ENCODE data around the gene PPFIA2.
A peak's percentile ranks its signal among the peaks of the same experiment; 100 is the strongest.
"Not testable (repeated sequence)": the region's sequence is repeated elsewhere in the genome, so short reads cannot be mapped to it uniquely, and the experiment has no call there.

PPFIA2 gene

DNA sequence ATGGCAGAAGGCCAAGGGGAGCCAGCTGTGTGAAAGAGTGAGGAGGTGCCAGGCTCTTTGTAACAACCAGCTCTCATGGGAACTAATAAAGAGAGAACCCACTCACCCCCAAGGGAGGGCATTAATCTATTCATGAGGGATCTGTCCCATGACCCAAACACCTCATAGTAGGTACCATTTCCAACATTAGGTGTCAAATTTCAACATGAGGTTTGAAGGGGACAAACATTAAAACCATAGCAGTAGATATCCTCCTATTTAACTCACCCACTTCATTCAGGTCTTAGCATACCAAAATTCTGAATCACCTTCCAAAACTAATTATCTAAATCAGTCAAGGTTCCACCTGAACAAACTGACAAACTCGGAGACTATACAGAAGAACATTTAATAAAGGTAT is 75.3 kb downstream of the PPFIA2 start:
- intact Hi-C loops (cut with DNase I) = no loop called here
- DNase-seq = peak in 9 of 42 donors; percentile 9 to 49 (median 15)

DNA sequence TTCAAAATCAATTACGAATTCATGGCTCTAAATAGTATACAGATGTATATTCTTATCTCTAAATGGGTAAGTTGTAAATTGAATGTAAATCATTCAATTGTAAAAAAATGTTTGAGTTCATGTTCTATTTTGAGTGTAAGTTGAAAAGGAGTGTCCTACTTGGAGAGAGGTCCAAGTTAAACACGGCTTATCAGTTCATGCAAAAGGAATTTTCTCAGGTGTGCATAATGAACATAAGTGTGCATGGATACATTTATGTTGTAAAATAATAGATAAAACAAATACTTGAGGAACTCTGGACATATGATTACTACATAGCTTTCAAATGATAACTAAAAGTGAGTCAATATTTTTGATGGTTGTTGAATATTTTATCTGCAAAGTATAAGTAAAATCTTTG is 79.5 kb downstream of the PPFIA2 start:
- intact Hi-C loops (cut with DNase I) = no loop called here
- DNase-seq = no peak

DNA sequence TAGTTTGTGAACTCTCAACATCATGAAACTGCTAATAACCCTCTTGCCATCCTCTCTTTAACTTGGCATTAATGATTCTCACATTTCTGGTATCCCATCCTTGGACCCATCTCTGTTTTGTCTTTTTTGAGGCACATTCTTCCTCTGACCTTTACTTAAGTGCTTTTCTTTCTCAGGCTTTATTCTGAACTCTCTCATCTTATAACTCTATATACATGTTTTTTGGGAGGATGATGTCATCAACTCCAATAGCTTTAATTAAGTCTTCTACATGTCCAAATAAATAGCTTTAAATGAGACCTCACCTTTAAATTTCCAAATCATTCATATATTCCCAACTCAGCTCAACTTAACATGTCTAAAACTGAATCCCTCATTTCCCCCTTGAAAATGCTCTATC is 88.4 kb downstream of the PPFIA2 start:
- intact Hi-C loops (cut with DNase I) = no loop called here
- no peak for DNase-seq

DNA sequence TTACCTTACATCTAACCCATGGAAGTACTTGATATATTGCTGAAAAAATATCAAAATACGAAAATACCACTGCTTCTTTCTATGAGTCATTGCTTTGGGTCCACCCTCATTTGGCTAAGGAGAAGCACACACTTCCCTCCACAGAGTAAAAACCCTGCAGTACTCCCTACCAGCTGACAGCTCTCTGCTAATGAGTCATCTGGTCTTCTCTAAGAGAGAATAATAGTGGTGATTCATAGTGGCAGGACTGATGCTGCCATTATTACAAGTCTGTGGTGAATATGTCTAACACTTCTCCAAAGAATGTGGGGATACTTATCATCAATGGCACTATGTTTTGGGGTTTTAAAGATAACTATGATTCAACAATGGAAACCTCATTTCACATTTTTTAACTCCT is 90.7 kb downstream of the PPFIA2 start:
- intact Hi-C loops (cut with DNase I) = no loop called here
- DNase-seq = peak in 18 of 42 donors; percentile 5 to 77 (median 24)

DNA sequence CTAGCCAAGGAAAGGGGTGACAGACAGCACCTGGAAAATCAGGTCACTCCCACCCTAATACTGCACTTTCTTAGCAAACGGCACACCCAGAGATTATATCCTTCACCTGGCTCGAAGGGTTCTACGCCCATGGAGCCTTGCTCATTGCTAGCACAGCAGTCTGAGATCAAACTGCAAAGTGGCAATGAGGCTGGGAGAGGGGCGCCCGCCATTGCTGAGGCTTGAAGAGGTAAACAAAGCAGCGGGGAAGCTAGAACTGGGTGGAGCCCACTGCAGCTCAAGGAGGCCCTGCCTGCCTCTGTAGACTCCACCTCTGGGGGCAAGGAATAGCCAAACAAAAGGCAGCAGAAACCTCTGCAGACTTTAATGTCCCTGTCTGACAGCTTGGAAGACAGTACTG is 99.8 kb downstream of the PPFIA2 start:
- intact Hi-C loops (cut with DNase I) = not testable (repeated sequence)

DNA sequence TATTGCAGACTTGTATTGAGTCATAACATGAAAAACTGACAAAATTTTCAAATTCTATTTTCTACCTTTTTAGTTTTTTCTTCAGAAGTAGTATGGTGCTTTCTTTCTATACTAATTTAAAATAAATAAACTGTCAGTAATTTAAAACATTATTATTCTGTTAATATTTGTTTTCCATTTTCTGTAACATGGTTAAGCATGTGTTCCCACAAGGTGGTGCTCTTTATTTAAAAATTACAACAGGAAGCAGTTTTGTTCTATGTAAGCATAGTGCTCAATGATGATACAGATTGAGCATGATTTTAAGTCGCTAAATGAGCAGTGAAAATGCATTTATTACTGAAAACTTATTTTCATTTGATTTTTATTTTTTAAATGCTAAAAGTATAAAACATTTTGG is 114.6 kb downstream of the PPFIA2 start:
- peak in 2 of 42 donors; percentile 11 to 40 for DNase-seq
- intact Hi-C loops (cut with DNase I) = no loop called here

More for the DNA sequence above, 99.8 kb downstream of the PPFIA2 start:
- DNase-seq = not testable (repeated sequence)

DNA sequence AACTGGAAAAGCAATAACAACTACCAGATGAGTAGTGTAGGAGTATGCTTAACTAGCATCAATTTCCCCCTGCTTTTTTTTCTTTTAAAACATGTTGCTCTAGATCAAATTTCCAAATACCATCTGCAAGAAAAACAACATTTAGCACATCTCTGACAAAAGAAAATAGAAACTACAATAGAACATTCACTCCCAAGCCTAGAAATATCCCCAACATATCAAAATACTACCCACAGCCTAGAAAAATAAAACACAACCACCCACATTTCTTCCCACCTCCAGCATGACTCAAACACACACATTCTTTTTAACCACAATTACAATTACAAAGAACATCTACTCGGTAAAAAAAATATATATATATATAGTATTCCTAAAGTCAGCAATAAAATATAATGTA is 120.0 kb downstream of the PPFIA2 start:
- intact Hi-C loops (cut with DNase I) = no loop called here
- DNase-seq = no peak

DNA sequence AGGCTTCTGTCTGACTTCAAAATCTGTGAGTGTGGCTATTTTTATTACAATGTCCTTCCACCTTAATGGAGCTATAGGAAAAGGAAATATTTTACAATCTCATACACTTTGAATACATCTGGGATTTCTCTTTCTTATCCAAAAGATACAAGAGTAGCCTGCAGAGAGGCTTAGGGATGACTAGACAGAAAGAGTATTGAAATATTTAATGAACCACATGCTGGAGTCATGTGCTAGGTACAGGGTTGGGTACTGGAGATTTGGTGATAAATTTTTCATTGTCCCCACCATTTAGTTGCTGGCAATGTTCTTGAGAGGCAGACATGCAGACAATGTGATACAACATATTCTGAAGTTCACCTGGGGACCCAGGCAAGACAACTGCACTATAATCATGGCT is 126.0 kb downstream of the PPFIA2 start:
- no peak for DNase-seq
- intact Hi-C loops (cut with DNase I) = no loop called here

DNA sequence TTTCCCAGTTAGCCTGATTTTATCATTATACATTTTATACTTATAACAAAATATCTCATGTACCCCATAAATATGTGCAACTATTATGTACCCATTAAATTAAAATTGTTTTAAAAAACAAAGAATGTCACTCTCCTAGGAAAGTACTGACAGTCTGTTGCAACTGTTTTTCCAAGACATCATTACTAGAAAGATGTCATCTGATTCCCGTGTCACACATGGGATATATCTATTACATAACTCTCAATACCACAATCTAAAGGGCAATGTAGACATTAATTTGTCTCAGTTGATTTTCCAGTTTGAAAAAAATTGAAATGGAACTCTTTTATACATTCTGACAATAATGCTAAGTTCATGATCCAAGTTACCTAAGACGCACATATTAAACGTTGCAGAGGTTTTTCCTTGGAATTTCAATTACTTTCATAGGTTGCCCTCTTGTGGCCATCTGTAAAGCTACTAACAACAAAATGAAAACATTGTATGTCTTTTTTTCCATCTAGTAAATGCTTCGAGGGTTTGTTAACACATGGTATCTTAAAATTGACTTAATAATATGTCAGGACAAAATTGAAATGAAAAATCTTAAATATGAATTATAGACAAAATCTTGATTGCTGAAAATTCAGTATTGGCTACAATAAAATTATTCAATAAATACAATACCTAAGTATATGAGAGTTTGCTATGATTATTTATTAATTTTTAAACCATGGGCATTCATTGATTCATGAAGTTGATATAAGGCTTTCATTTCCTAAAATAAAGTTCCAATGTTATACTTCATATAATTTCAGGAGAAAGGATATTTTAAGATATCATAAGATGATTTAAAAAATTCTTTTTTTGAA is 131.6 kb downstream of the PPFIA2 start:
- intact Hi-C loops (cut with DNase I) = loop anchor here (10.0 kb wide), 2 partner anchors 173 to 293 kb away; no protein-coding TSS in a partner anchor

DNA sequence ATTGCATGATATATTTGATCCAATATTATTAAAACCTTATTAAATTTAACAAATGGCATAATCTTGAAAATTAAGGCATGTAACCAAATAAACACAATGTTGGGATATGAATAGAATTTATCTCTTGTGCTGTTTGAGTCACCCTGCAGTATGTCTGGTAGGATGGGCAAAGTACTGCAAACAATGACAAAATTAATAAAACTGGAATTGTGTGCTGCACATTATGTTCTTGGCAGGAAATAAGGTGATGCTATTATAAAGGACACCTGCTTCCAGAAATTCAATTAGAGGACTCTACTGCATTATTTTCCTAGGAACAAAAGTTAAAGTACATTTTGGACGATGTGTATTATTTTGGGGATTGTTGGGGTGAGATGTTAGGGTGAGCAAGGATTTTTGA is 132.7 kb downstream of the PPFIA2 start:
- intact Hi-C loops (cut with DNase I) = loop anchor here (10.0 kb wide), 2 partner anchors 172 to 292 kb away; no protein-coding TSS in a partner anchor
- no peak for DNase-seq

More for the DNA sequence above, 131.6 kb downstream of the PPFIA2 start:
- peak in 10 of 42 donors; percentile 15 to 69 (median 45) for DNase-seq

DNA sequence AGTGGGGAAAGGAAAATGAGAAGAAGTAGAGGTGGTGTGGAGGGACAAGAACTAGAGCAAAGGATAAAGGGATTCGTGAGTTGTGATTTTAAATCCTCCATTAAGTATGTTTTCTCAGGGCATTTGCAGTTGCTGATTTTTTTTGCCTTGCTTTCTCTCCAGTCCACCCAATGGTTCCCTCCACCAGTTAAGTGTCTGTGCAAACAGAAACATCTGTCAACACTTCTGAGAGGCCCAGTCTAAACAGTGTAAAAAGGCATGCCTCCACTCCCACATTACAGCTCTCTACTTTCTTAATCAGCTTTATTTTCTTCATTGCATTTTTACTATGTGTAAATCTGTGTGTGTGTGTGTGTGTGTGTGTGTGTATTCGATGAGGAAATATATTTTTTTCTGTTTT is 141.2 kb downstream of the PPFIA2 start:
- DNase-seq = no peak
- intact Hi-C loops (cut with DNase I) = no loop called here

DNA sequence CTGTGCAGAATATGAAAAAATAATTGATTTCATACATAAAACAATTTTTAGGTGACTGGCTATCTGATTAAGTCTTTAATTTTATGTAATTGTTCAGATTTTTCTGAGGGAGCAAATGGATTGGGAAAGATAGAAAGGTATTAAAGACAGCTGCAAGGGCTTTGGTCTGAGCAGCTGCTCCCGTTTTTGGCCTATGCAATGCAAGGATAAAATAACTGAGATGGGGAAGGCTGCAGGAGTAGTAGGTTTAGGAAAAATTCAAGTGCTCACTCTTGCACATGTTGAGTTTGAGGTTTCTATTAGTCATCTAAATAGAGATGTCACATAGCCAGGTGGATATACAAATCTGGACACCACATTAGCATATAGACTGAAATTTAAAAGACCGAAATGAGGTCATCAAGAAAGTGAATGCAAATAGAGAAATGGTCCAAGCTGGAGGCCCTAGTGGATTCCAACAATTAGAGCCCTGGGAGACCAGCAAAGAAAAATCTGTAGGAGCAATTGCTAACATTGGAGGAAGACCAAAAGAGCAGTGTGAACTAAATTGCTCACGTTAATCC is 144.0 kb downstream of the PPFIA2 start:
- intact Hi-C loops (cut with DNase I) = no loop called here
- no peak for DNase-seq

DNA sequence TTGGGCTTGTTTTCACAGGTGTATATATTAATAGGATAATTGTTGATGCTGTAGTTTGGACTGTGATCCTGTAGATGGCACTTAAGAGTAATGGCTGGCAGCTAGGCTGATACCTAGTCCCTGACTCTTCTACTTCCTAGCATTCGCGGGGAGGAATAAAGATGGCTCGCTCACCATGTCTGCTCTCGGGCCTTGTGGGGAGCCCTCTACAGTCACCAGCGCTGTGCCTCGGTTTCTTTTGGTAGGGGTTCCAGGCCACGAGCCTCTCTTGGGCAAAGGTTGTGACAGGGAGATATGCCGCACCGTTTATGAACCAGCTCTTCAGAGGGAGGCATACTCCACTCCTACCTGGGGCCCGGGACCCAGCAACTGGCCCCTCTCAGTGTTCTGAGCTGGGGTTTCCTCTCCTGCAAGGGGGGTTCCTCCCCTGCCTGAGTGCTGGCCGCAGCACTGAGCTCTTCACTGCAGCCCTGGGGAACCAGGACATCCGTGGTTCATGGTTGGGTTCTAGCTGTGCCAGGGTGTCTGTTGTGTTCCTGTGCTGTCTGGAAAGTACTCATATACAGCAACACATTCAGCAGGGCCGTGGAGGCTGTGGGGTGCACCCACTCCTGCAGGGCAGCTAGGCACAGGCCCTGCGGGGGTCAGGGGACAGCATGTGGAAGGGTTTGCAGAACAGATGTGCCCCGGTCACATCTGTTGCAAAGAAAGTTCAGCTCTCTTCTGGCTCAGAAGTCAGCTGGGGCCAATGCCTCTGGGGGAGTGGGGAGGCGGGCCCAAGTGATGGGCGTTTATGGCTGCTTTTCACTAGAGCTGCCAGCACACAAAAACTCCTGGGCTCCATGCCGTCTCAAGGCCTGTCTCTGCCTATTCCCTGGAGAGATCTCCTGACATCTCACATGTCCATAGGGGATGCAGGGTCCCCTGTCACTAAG is 147.9 kb downstream of the PPFIA2 start:
- no peak for DNase-seq
- intact Hi-C loops (cut with DNase I) = no loop called here

DNA sequence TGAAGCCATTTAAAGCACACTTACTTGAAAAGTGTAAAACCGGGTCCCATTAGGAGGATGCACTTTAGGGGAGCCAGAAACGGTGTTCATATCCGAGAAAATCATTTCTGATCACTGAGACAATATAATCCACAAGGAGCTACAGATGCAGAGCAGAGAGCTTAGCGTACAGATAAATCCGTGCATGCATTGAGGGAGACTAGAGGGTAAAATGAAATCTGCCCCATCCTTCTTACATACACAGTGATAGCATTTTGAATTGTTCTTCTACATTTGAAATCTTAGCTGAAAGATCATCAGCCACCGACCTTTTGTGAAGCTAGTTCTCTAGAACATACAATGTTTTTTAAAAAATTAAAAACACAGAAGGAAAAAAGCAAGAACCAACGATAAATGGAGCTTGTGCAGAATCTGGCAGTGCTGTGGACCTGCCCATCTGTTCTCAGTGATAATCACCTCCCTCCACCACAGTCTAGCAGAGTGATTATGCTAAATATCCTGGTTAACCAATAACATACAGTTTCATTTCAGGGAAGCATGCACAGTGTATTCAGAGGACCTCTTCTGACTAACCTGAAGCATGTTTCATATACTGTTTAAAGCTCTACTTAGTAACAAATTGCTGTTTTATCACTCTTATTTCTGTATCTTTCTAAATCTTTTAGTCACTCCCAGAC is 161.1 kb downstream of the PPFIA2 start:
- DNase-seq = peak in 10 of 42 donors; percentile 6 to 56 (median 22)
- intact Hi-C loops (cut with DNase I) = no loop called here

DNA sequence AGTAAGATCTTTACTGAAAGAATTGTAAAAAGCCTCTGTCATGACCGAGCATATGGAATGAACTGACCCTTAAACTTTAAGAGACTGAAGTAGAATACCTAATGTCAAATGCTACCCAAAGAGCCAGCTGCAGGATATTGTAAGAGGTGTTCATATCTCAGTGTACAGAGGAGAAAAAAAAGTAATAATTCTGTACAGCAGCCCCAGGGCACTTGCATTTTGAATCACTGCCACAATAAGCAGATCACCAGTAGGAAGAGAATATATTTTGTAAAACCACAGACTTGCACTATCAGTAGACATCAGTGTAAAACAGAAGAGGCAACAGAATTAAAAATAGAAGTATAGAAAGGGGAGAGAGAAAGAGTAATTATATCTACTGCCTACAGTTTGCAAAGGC is 162.6 kb downstream of the PPFIA2 start:
- DNase-seq = no peak
- intact Hi-C loops (cut with DNase I) = no loop called here

DNA sequence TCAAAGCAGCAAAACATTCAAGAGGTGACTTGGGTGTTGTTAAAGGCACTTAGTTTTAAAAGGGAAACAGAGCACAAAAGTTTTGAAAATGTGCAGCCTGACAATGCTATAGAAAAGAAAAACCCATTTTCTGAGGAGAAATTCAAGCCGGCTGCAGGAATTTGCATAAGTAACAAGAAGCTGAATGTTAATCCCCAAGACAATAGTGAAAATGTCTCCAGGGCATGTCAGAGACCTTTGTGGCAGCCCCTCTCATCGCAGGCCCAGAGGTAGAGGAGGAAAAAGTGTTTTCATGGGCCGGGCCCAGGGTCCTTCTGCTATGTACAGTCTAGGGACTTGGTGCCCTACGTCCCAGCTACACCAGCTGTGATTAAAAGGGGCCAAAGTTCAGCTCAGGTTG is 167.9 kb downstream of the PPFIA2 start:
- no peak for DNase-seq
- intact Hi-C loops (cut with DNase I) = no loop called here

DNA sequence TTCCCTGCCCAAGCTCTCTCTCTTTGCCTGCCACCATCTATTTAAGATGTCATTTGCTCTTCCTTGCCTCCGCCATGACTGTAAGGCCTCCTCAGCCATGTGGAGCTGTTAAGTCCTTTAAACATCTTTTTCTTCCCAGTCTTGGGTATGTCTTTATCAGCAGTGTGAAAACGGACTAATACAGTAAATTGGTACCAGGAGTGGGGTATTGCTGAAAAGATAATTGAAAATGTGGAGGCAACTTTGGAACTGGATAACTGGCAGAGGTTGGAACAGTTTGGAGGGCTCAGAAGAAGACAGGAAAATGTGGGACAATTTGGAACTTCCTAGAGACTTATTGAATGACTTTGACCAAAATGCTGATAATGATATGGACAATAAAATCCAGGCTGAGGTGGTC is 168.4 kb downstream of the PPFIA2 start:
- DNase-seq; intact Hi-C loops (cut with DNase I): not testable (repeated sequence)

DNA sequence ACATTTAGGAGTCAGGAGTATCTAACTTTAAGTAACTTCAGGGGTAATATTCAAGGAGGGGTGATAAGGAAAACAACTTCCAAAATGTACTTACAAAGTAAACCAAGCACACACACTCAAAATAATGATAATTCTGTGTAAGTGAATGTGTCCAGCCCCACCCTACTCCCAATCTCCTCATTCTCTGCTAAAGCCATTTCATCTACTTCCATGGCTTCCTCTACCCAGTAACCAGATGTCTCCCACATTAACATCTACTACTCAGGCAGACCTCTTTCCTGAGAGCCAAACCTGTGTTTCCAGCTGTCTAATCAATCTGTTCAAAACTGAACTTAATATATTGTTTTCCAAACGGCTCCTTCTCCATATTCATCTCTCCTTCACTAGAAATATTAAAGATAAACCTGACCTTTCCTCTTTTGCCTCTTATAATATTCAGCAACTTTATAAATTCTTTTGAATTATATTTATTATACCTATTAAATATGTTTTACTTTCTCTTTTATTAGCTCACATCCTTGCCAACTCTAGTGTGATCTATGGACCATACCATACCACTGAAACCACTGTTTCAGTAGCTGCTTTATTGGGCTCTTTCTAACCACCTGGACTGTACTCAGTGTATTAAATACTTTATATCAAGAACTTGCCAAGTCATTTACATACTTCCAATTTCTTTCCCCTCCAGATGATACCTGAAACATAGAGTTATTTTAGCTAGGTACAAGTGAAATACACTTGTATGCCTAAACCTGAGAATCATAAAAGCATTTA is 170.7 kb downstream of the PPFIA2 start:
- DNase-seq = no peak
- intact Hi-C loops (cut with DNase I) = no loop called here
